ENCODE data around the gene PTPN14.

PTPN14 gene

GRCh38 chr1:214435867-214436266 is 115.5 kb downstream of the PTPN14 start:
- Histone ChIP-seq H3K36me3 (ENCODE audit: control insufficient read depth, insufficient read depth, low read length) (no peaks in the 10 kb centered on the region), H3K4me3 (ENCODE audit: insufficient read depth, low read depth, low read length, poor library complexity, severe bottlenecking) (no peak overlapping the region), H3K4me1 (ENCODE audit: control insufficient read depth, insufficient read depth, low read length, poor library complexity, severe bottlenecking) (peaks cover 5% of the 10 kb centered on the region), H3K9me3 (ENCODE audit: control insufficient read depth, low read length) (no peaks in the 10 kb centered on the region), H3K27me3 (replicated peaks; ENCODE audit: control insufficient read depth, insufficient read depth, low read length, poor library complexity, severe bottlenecking) (no peaks in the 10 kb centered on the region), H3K27ac (ENCODE audit: insufficient read depth, low read length, poor library complexity, severe bottlenecking) (no peak overlapping the region)
- DNase-seq: no peak

GRCh38 chr1:214432245-214432644 is 119.2 kb downstream of the PTPN14 start:
- Histone ChIP-seq H3K4me1 (ENCODE audit: control insufficient read depth, insufficient read depth, low read length, poor library complexity, severe bottlenecking) (peaks cover 12% of the 10 kb centered on the region), H3K27me3 (replicated peaks; ENCODE audit: control insufficient read depth, insufficient read depth, low read length, poor library complexity, severe bottlenecking) (no peaks in the 10 kb centered on the region), H3K4me3 (ENCODE audit: insufficient read depth, low read depth, low read length, poor library complexity, severe bottlenecking) (no peak overlapping the region), H3K36me3 (ENCODE audit: control insufficient read depth, insufficient read depth, low read length) (no peaks in the 10 kb centered on the region), H3K9me3 (ENCODE audit: control insufficient read depth, low read length) (no peaks in the 10 kb centered on the region), H3K27ac (ENCODE audit: insufficient read depth, low read length, poor library complexity, severe bottlenecking) (no peak overlapping the region)
- DNase-seq: no peak

GRCh38 chr1:214429951-214430770 is 121.2 kb downstream of the PTPN14 start:
- H3K4me3 ChIP-seq (ENCODE audit: insufficient read depth, low read depth, low read length, poor library complexity, severe bottlenecking): no peak overlapping the region
- H3K9me3 ChIP-seq (ENCODE audit: control insufficient read depth, low read length): no peaks in the 10 kb centered on the region
- H3K27me3 ChIP-seq (replicated peaks; ENCODE audit: control insufficient read depth, insufficient read depth, low read length, poor library complexity, severe bottlenecking): no peaks in the 10 kb centered on the region
- no peak overlapping the region for H3K27ac ChIP-seq (ENCODE audit: insufficient read depth, low read length, poor library complexity, severe bottlenecking)
- H3K4me1 ChIP-seq (ENCODE audit: control insufficient read depth, insufficient read depth, low read length, poor library complexity, severe bottlenecking): peaks cover 12% of the 10 kb centered on the region
- H3K36me3 ChIP-seq (ENCODE audit: control insufficient read depth, insufficient read depth, low read length): no peaks in the 10 kb centered on the region
- no peak for DNase-seq

- peak; percentile 26 to 47 (median 36) for DNase-seq
- no peaks in the 10 kb centered on the region for H3K27me3 ChIP-seq (replicated peaks; ENCODE audit: control insufficient read depth, insufficient read depth, low read length, poor library complexity, severe bottlenecking)
- no peaks in the 10 kb centered on the region for H3K9me3 ChIP-seq (ENCODE audit: control insufficient read depth, low read length)
- no peak overlapping the region for H3K4me3 ChIP-seq (ENCODE audit: insufficient read depth, low read depth, low read length, poor library complexity, severe bottlenecking)
- H3K27ac ChIP-seq (ENCODE audit: insufficient read depth, low read length, poor library complexity, severe bottlenecking): peak overlapping the region; percentile 12
- peaks cover 12% of the 10 kb centered on the region for H3K4me1 ChIP-seq (ENCODE audit: control insufficient read depth, insufficient read depth, low read length, poor library complexity, severe bottlenecking)
- no peaks in the 10 kb centered on the region for H3K36me3 ChIP-seq (ENCODE audit: control insufficient read depth, insufficient read depth, low read length)
Measured at GRCh38 chr1:214427871-214428277, 123.5 kb downstream of the PTPN14 start.

GRCh38 chr1:214426426-214426812 is 125.0 kb downstream of the PTPN14 start:
- H3K4me1 ChIP-seq (ENCODE audit: control insufficient read depth, insufficient read depth, low read length, poor library complexity, severe bottlenecking): peaks cover 12% of the 10 kb centered on the region
- no peak overlapping the region for H3K4me3 ChIP-seq (ENCODE audit: insufficient read depth, low read depth, low read length, poor library complexity, severe bottlenecking)
- no peaks in the 10 kb centered on the region for H3K27me3 ChIP-seq (replicated peaks; ENCODE audit: control insufficient read depth, insufficient read depth, low read length, poor library complexity, severe bottlenecking)
- DNase-seq: no peak
- H3K9me3 ChIP-seq (ENCODE audit: control insufficient read depth, low read length): no peaks in the 10 kb centered on the region
- no peaks in the 10 kb centered on the region for H3K36me3 ChIP-seq (ENCODE audit: control insufficient read depth, insufficient read depth, low read length)
- H3K27ac ChIP-seq (ENCODE audit: insufficient read depth, low read length, poor library complexity, severe bottlenecking): no peak overlapping the region

- DNase-seq: no peak
- Histone ChIP-seq H3K27me3 (replicated peaks; ENCODE audit: control insufficient read depth, insufficient read depth, low read length, poor library complexity, severe bottlenecking) (no peaks in the 10 kb centered on the region), H3K9me3 (ENCODE audit: control insufficient read depth, low read length) (no peaks in the 10 kb centered on the region), H3K4me1 (ENCODE audit: control insufficient read depth, insufficient read depth, low read length, poor library complexity, severe bottlenecking) (peaks cover 12% of the 10 kb centered on the region), H3K4me3 (ENCODE audit: insufficient read depth, low read depth, low read length, poor library complexity, severe bottlenecking) (no peak overlapping the region), H3K27ac (ENCODE audit: insufficient read depth, low read length, poor library complexity, severe bottlenecking) (no peak overlapping the region), H3K36me3 (ENCODE audit: control insufficient read depth, insufficient read depth, low read length) (no peaks in the 10 kb centered on the region)
Measured at GRCh38 chr1:214425716-214426425, 125.5 kb downstream of the PTPN14 start.

GRCh38 chr1:214425101-214425500 is 126.3 kb downstream of the PTPN14 start:
- DNase-seq: no peak
- Histone ChIP-seq H3K36me3 (ENCODE audit: control insufficient read depth, insufficient read depth, low read length) (no peaks in the 10 kb centered on the region), H3K4me1 (ENCODE audit: control insufficient read depth, insufficient read depth, low read length, poor library complexity, severe bottlenecking) (peaks cover 12% of the 10 kb centered on the region), H3K27me3 (replicated peaks; ENCODE audit: control insufficient read depth, insufficient read depth, low read length, poor library complexity, severe bottlenecking) (no peaks in the 10 kb centered on the region), H3K27ac (ENCODE audit: insufficient read depth, low read length, poor library complexity, severe bottlenecking) (no peak overlapping the region), H3K9me3 (ENCODE audit: control insufficient read depth, low read length) (no peaks in the 10 kb centered on the region), H3K4me3 (ENCODE audit: insufficient read depth, low read depth, low read length, poor library complexity, severe bottlenecking) (no peak overlapping the region)

- no peak for DNase-seq
- Histone ChIP-seq H3K4me3 (ENCODE audit: insufficient read depth, low read depth, low read length, poor library complexity, severe bottlenecking) (no peak overlapping the region), H3K4me1 (ENCODE audit: control insufficient read depth, insufficient read depth, low read length, poor library complexity, severe bottlenecking) (peaks cover 4% of the 10 kb centered on the region), H3K36me3 (ENCODE audit: control insufficient read depth, insufficient read depth, low read length) (no peaks in the 10 kb centered on the region), H3K9me3 (ENCODE audit: control insufficient read depth, low read length) (no peaks in the 10 kb centered on the region), H3K27me3 (replicated peaks; ENCODE audit: control insufficient read depth, insufficient read depth, low read length, poor library complexity, severe bottlenecking) (no peaks in the 10 kb centered on the region), H3K27ac (ENCODE audit: insufficient read depth, low read length, poor library complexity, severe bottlenecking) (no peak overlapping the region)
Measured at GRCh38 chr1:214423045-214423444, 128.4 kb downstream of the PTPN14 start.

GRCh38 chr1:214422137-214422671 is 129.2 kb downstream of the PTPN14 start:
- Histone ChIP-seq H3K27ac (ENCODE audit: insufficient read depth, low read length, poor library complexity, severe bottlenecking) (no peak overlapping the region), H3K36me3 (ENCODE audit: control insufficient read depth, insufficient read depth, low read length) (no peaks in the 10 kb centered on the region), H3K4me1 (ENCODE audit: control insufficient read depth, insufficient read depth, low read length, poor library complexity, severe bottlenecking) (no peaks in the 10 kb centered on the region), H3K27me3 (replicated peaks; ENCODE audit: control insufficient read depth, insufficient read depth, low read length, poor library complexity, severe bottlenecking) (no peaks in the 10 kb centered on the region), H3K9me3 (ENCODE audit: control insufficient read depth, low read length) (no peaks in the 10 kb centered on the region), H3K4me3 (ENCODE audit: insufficient read depth, low read depth, low read length, poor library complexity, severe bottlenecking) (no peak overlapping the region)
- no peak for DNase-seq

GRCh38 chr1:214420833-214421232 is 130.6 kb downstream of the PTPN14 start:
- H3K9me3 ChIP-seq (ENCODE audit: control insufficient read depth, low read length): no peaks in the 10 kb centered on the region
- no peaks in the 10 kb centered on the region for H3K27me3 ChIP-seq (replicated peaks; ENCODE audit: control insufficient read depth, insufficient read depth, low read length, poor library complexity, severe bottlenecking)
- no peaks in the 10 kb centered on the region for H3K36me3 ChIP-seq (ENCODE audit: control insufficient read depth, insufficient read depth, low read length)
- no peak overlapping the region for H3K4me3 ChIP-seq (ENCODE audit: insufficient read depth, low read depth, low read length, poor library complexity, severe bottlenecking)
- no peak overlapping the region for H3K27ac ChIP-seq (ENCODE audit: insufficient read depth, low read length, poor library complexity, severe bottlenecking)
- no peaks in the 10 kb centered on the region for H3K4me1 ChIP-seq (ENCODE audit: control insufficient read depth, insufficient read depth, low read length, poor library complexity, severe bottlenecking)
- no peak for DNase-seq

Measured in effector memory CD4-positive, alpha-beta T cell (primary cell).